Ovary (tissue), 3 donors: Measurements from ENCODE around the gene FARP1.

Experiments
- CTCF ChIP-seq, 3 donors: fragments of 450-650 bp in 2 of 3; fragments of 200-600 bp in 1 of 3; IDR thresholded peaks; one replicate each; pipeline versions ENCODE4 v1.5.1 to v1.8.0; 2016 to 2022; ENCODE audit warnings: antibody characterized with exemption in 3 of 3, mild to moderate bottlenecking in 1 of 3
- EP300 ChIP-seq: sonication (generic); formaldehyde crosslinking; IDR thresholded peaks from one replicate; pipeline ENCODE4 v1.6.1; 2017; ENCODE audit warnings: antibody characterized with exemption
- POLR2A ChIP-seq: fragments of 450-650 bp; IDR thresholded peaks from one replicate; pipeline ENCODE4 v1.6.1; 2017; ENCODE audit warnings: antibody characterized with exemption, mild to moderate bottlenecking, moderate library complexity
- donor health status: DM: no; HTN: no; CAD: no.

- TF ChIP-seq POLR2A (no peak), CTCF (IDR thresholded peaks at IDR 0.05) (no peak), EP300 (no peak)
Measured at GRCh38 chr13:98476106-98476505, 333.2 kb downstream of the FARP1 start.
